ENCODE data around the gene EEF1AKMT4.
"Not testable (repeated sequence)": the region's sequence is repeated elsewhere in the genome, so short reads cannot be mapped to it uniquely, and the experiment has no call there.

EEF1AKMT4 gene

GRCh38 chr3:184261854-184262763, 12.6 kb downstream of the EEF1AKMT4 start:
- peaks cover 31% of the 10 kb centered on the region for H3K27me3 ChIP-seq (ENCODE audit: insufficient read depth, low read length)
- no peaks in the 10 kb centered on the region for H3K36me3 ChIP-seq (ENCODE audit: insufficient read depth, low read length)
- H3K79me2 ChIP-seq (ENCODE audit: control insufficient read depth, insufficient read depth, low read length, unreplicated experiment), result no peaks in the 10 kb centered on the region
- peaks cover 5% of the 10 kb centered on the region for H3K4me1 ChIP-seq (ENCODE audit: control insufficient read depth, insufficient read depth, low read length, unreplicated experiment)
- peak overlapping the region; percentile 80 for H3K4me3 ChIP-seq (ENCODE audit: low read depth, low read length)
- H3K27ac ChIP-seq (ENCODE audit: low read depth, low read length), result no peak overlapping the region
- peak overlapping the region; percentile 42 for H2AFZ ChIP-seq (ENCODE audit: low read length, unreplicated experiment)

- Histone ChIP-seq H3K4me1 (ENCODE audit: control insufficient read depth, insufficient read depth, low read length, unreplicated experiment) (peaks cover 5% of the 10 kb centered on the region), H3K27ac (ENCODE audit: low read depth, low read length) (no peak overlapping the region), H3K27me3 (ENCODE audit: insufficient read depth, low read length) (peaks cover 36% of the 10 kb centered on the region), H3K79me2 (ENCODE audit: control insufficient read depth, insufficient read depth, low read length, unreplicated experiment) (no peaks in the 10 kb centered on the region), H3K4me3 (ENCODE audit: low read depth, low read length) (peak overlapping the region; percentile 80), H2AFZ (ENCODE audit: low read length, unreplicated experiment) (no peak overlapping the region), H3K36me3 (ENCODE audit: insufficient read depth, low read length) (no peaks in the 10 kb centered on the region)
These were observed 13.3 kb downstream of the EEF1AKMT4 start for GRCh38 chr3:184262764-184263179.

- H3K4me1 ChIP-seq (ENCODE audit: control insufficient read depth, insufficient read depth, low read length, unreplicated experiment); H3K36me3 ChIP-seq (ENCODE audit: insufficient read depth, low read length); H2AFZ ChIP-seq (ENCODE audit: low read length, unreplicated experiment); H3K4me3 ChIP-seq (ENCODE audit: low read depth, low read length); H3K79me2 ChIP-seq (ENCODE audit: control insufficient read depth, insufficient read depth, low read length, unreplicated experiment); H3K27ac ChIP-seq (ENCODE audit: low read depth, low read length): not testable (repeated sequence)
- peaks cover 22% of the 10 kb centered on the region for H3K27me3 ChIP-seq (ENCODE audit: insufficient read depth, low read length)
These were observed 17.8 kb downstream of the EEF1AKMT4 start for GRCh38 chr3:184267249-184267648.

GRCh38 chr3:184272269-184272668, 22.8 kb downstream of the EEF1AKMT4 start:
- no peaks in the 10 kb centered on the region for H3K79me2 ChIP-seq (ENCODE audit: control insufficient read depth, insufficient read depth, low read length, unreplicated experiment)

GRCh38 chr3:184275381-184275701, 25.9 kb downstream of the EEF1AKMT4 start:
- Histone ChIP-seq H3K79me2 (ENCODE audit: control insufficient read depth, insufficient read depth, low read length, unreplicated experiment) (no peaks in the 10 kb centered on the region), H3K27me3 (ENCODE audit: insufficient read depth, low read length) (peaks cover 62% of the 10 kb centered on the region), H3K36me3 (ENCODE audit: insufficient read depth, low read length) (no peaks in the 10 kb centered on the region), H2AFZ (ENCODE audit: low read length, unreplicated experiment) (no peak overlapping the region), H3K4me1 (ENCODE audit: control insufficient read depth, insufficient read depth, low read length, unreplicated experiment) (no peaks in the 10 kb centered on the region), H3K27ac (ENCODE audit: low read depth, low read length) (no peak overlapping the region), H3K4me3 (ENCODE audit: low read depth, low read length) (no peak overlapping the region)

More at GRCh38 chr3:184272269-184272668, 22.8 kb downstream of the EEF1AKMT4 start:
- Histone ChIP-seq H2AFZ (ENCODE audit: low read length, unreplicated experiment) (no peak overlapping the region), H3K4me1 (ENCODE audit: control insufficient read depth, insufficient read depth, low read length, unreplicated experiment) (no peaks in the 10 kb centered on the region), H3K36me3 (ENCODE audit: insufficient read depth, low read length) (no peaks in the 10 kb centered on the region), H3K4me3 (ENCODE audit: low read depth, low read length) (no peak overlapping the region), H3K27ac (ENCODE audit: low read depth, low read length) (no peak overlapping the region), H3K27me3 (ENCODE audit: insufficient read depth, low read length) (peaks cover 45% of the 10 kb centered on the region)

GRCh38 chr3:184275961-184276910, 26.8 kb downstream of the EEF1AKMT4 start, which contains the start of gene ECE2:
TSS of gene ECE2 (plus strand) at chr3:184276022. CDS start at chr3:184276154, 132 bp downstream.
- Histone ChIP-seq H3K79me2 (ENCODE audit: control insufficient read depth, insufficient read depth, low read length, unreplicated experiment) (no peaks in the 10 kb centered on the region), H3K27ac (ENCODE audit: low read depth, low read length) (no peak within 1 kb of the TSS), H3K36me3 (ENCODE audit: insufficient read depth, low read length) (no peaks in the 10 kb centered on the region), H3K4me1 (ENCODE audit: control insufficient read depth, insufficient read depth, low read length, unreplicated experiment) (no peaks in the 10 kb centered on the region), H3K4me3 (ENCODE audit: low read depth, low read length) (peak within 1 kb of the TSS; percentile 12; the same call in 1 of the 2 replicates), H2AFZ (ENCODE audit: low read length, unreplicated experiment) (no peak within 1 kb of the TSS), H3K27me3 (ENCODE audit: insufficient read depth, low read length) (peaks cover 57% of the 10 kb centered on the region)

GRCh38 chr3:184277366-184277765, 27.9 kb downstream of the EEF1AKMT4 start:
- Histone ChIP-seq H3K4me3 (ENCODE audit: low read depth, low read length) (no peak overlapping the region), H2AFZ (ENCODE audit: low read length, unreplicated experiment) (no peak overlapping the region), H3K79me2 (ENCODE audit: control insufficient read depth, insufficient read depth, low read length, unreplicated experiment) (no peaks in the 10 kb centered on the region), H3K4me1 (ENCODE audit: control insufficient read depth, insufficient read depth, low read length, unreplicated experiment) (no peaks in the 10 kb centered on the region), H3K36me3 (ENCODE audit: insufficient read depth, low read length) (no peaks in the 10 kb centered on the region), H3K27ac (ENCODE audit: low read depth, low read length) (no peak overlapping the region), H3K27me3 (ENCODE audit: insufficient read depth, low read length) (peaks cover 56% of the 10 kb centered on the region)

- H2AFZ ChIP-seq (ENCODE audit: low read length, unreplicated experiment), result no peak overlapping the region
- H3K27ac ChIP-seq (ENCODE audit: low read depth, low read length), result no peak overlapping the region
- H3K4me1 ChIP-seq (ENCODE audit: control insufficient read depth, insufficient read depth, low read length, unreplicated experiment), result peaks cover 3% of the 10 kb centered on the region
- no peak overlapping the region for H3K4me3 ChIP-seq (ENCODE audit: low read depth, low read length)
- H3K27me3 ChIP-seq (ENCODE audit: insufficient read depth, low read length), result peaks cover 26% of the 10 kb centered on the region
- H3K79me2 ChIP-seq (ENCODE audit: control insufficient read depth, insufficient read depth, low read length, unreplicated experiment), result no peaks in the 10 kb centered on the region
- H3K36me3 ChIP-seq (ENCODE audit: insufficient read depth, low read length), result no peaks in the 10 kb centered on the region
These were observed 33.5 kb downstream of the EEF1AKMT4 start for GRCh38 chr3:184282941-184283340.

GRCh38 chr3:184283681-184284080, 34.2 kb downstream of the EEF1AKMT4 start:
- peaks cover 18% of the 10 kb centered on the region for H3K27me3 ChIP-seq (ENCODE audit: insufficient read depth, low read length)

GRCh38 chr3:184284696-184285095, 35.2 kb downstream of the EEF1AKMT4 start:
- peaks cover 16% of the 10 kb centered on the region for H3K27me3 ChIP-seq (ENCODE audit: insufficient read depth, low read length)
- no peaks in the 10 kb centered on the region for H3K36me3 ChIP-seq (ENCODE audit: insufficient read depth, low read length)
- no peak overlapping the region for H3K27ac ChIP-seq (ENCODE audit: low read depth, low read length)
- no peak overlapping the region for H3K4me3 ChIP-seq (ENCODE audit: low read depth, low read length)
- no peaks in the 10 kb centered on the region for H3K79me2 ChIP-seq (ENCODE audit: control insufficient read depth, insufficient read depth, low read length, unreplicated experiment)
- H3K4me1 ChIP-seq (ENCODE audit: control insufficient read depth, insufficient read depth, low read length, unreplicated experiment), result peaks cover 3% of the 10 kb centered on the region
- no peak overlapping the region for H2AFZ ChIP-seq (ENCODE audit: low read length, unreplicated experiment)

More at GRCh38 chr3:184283681-184284080, 34.2 kb downstream of the EEF1AKMT4 start:
- no peak overlapping the region for H3K4me3 ChIP-seq (ENCODE audit: low read depth, low read length)
- H2AFZ ChIP-seq (ENCODE audit: low read length, unreplicated experiment), result no peak overlapping the region
- peaks cover 3% of the 10 kb centered on the region for H3K4me1 ChIP-seq (ENCODE audit: control insufficient read depth, insufficient read depth, low read length, unreplicated experiment)
- no peaks in the 10 kb centered on the region for H3K36me3 ChIP-seq (ENCODE audit: insufficient read depth, low read length)
- no peaks in the 10 kb centered on the region for H3K79me2 ChIP-seq (ENCODE audit: control insufficient read depth, insufficient read depth, low read length, unreplicated experiment)
- H3K27ac ChIP-seq (ENCODE audit: low read depth, low read length), result no peak overlapping the region

Measured in ACC112 (cell line).